Osteoblast (primary cell): ENCODE results near the gene SLC24A4. TPM values are rescaled to one million over a fixed set of nuclear protein-coding genes. Genes with fewer than 3 reads are reported as not detected.

Experiments
- DNase-seq: peaks from one replicate; pipeline ENCODE4 v3.0.0; 2011; ENCODE audit warnings: low spot score, mixed read lengths; ENCODE audit not compliant: insufficient read length; ENCODE audit errors: missing footprints
- H2AFZ ChIP-seq: 2 replicates; pipeline ENCODE4 v1.6.0; 2011; ENCODE audit warnings: mild to moderate bottlenecking, low read length
- H3K27ac ChIP-seq: 2 replicates; pipeline ENCODE4 v1.5.1; 2011; ENCODE audit warnings: mild to moderate bottlenecking, low read depth, low read length, moderate library complexity
- H3K27me3 ChIP-seq: 2 replicates; pipeline ENCODE4 v1.6.0; 2012; ENCODE audit warnings: mild to moderate bottlenecking, control low read depth, inconsistent platforms, low read length, moderate library complexity; ENCODE audit not compliant: insufficient read depth
- H3K36me3 ChIP-seq: 2 replicates; pipeline ENCODE4 v1.5.1; 2011; ENCODE audit warnings: mild to moderate bottlenecking, low read length, control low read depth, moderate library complexity; ENCODE audit not compliant: insufficient read depth
- H3K4me1 ChIP-seq: 2 replicates; pipeline ENCODE4 v1.5.1; 2011; ENCODE audit warnings: mild to moderate bottlenecking, low read length, control low read depth, moderate library complexity; ENCODE audit not compliant: insufficient read depth
- H3K4me2 ChIP-seq: 2 replicates; pipeline ENCODE4 v1.6.0; 2011; ENCODE audit warnings: mild to moderate bottlenecking, low read length; ENCODE audit not compliant: insufficient read depth
- H3K4me3 ChIP-seq: fragments of 200-600 bp; sonication (generic); 3 replicates; pipeline ENCODE4 v1.5.1; 2012; ENCODE audit warnings: mild to moderate bottlenecking, low read length, inconsistent platforms; ENCODE audit not compliant: insufficient read depth
- H3K79me2 ChIP-seq: 2 replicates; pipeline ENCODE4 v1.6.0; 2012; ENCODE audit warnings: mild to moderate bottlenecking, low read length, control low read depth, inconsistent platforms; ENCODE audit not compliant: insufficient read depth
- H3K9me3 ChIP-seq: 2 replicates; pipeline ENCODE4 v1.5.1; 2011; ENCODE audit warnings: low read depth, low read length, control low read depth
- H4K20me1 ChIP-seq: 2 replicates; pipeline ENCODE4 v1.6.0; 2012; ENCODE audit warnings: mild to moderate bottlenecking, low read length, control low read depth; ENCODE audit not compliant: insufficient read depth
- total RNA-seq: library from RNA; depleted of rRNA; stranded (reverse); fragments of >200 nt; gene quantifications from 2 replicates; pipeline ENCODE4 v1.2.3, GENCODE V29; 2012
- TF ChIP-seq, protein P1 (sequence below): IDR thresholded peaks from 2 replicates; pipeline ENCODE4 v1.5.1; 2011; ENCODE audit warnings: mild to moderate bottlenecking, low read depth, low read length, moderate library complexity; ENCODE audit errors: extremely low read depth

SLC24A4 gene
- total RNA-seq, 1 donor: under 0.01 TPM

- no peaks in the 10 kb centered on the region for H4K20me1 ChIP-seq
- DNase-seq: peak; percentile 66
- peaks cover 6% of the 10 kb centered on the region for H3K27me3 ChIP-seq
- no peak overlapping the region for H3K4me3 ChIP-seq
- H3K4me1 ChIP-seq: peaks cover 22% of the 10 kb centered on the region
- no peaks in the 10 kb centered on the region for H3K36me3 ChIP-seq
- H3K79me2 ChIP-seq: no peaks in the 10 kb centered on the region
- no peak overlapping the region for H2AFZ ChIP-seq
- H3K27ac ChIP-seq: peak overlapping the region; percentile 26
- peaks cover 4% of the 10 kb centered on the region for H3K9me3 ChIP-seq
- no peak overlapping the region for H3K4me2 ChIP-seq
- TF ChIP-seq, protein P1, sequence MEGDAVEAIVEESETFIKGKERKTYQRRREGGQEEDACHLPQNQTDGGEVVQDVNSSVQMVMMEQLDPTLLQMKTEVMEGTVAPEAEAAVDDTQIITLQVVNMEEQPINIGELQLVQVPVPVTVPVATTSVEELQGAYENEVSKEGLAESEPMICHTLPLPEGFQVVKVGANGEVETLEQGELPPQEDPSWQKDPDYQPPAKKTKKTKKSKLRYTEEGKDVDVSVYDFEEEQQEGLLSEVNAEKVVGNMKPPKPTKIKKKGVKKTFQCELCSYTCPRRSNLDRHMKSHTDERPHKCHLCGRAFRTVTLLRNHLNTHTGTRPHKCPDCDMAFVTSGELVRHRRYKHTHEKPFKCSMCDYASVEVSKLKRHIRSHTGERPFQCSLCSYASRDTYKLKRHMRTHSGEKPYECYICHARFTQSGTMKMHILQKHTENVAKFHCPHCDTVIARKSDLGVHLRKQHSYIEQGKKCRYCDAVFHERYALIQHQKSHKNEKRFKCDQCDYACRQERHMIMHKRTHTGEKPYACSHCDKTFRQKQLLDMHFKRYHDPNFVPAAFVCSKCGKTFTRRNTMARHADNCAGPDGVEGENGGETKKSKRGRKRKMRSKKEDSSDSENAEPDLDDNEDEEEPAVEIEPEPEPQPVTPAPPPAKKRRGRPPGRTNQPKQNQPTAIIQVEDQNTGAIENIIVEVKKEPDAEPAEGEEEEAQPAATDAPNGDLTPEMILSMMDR: no peak
Measured at GRCh38 chr14:92427096-92427495, 104.1 kb downstream of the SLC24A4 start.

DNA sequence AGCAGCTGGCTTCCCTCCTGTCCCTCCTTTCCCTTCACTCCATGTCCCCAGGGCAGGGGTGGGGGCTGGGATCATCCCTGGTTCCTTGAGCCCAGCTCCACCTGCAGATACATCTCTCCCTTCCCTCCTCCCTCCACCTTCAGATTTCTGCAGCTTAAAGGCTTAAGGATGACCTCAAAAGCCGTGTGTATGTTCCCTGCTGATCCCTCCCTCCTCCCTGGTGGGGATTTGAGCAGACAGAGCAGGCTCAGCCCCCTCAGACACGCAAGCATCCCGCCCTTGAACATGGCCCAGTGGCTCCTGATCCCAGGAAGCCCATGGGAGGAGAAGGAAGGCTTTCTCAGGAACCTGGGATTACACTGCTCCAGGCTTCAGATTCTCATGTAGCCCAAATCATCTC is 107.7 kb downstream of the SLC24A4 start:
- H3K36me3 ChIP-seq: no peaks in the 10 kb centered on the region
- no peaks in the 10 kb centered on the region for H4K20me1 ChIP-seq
- no peak for DNase-seq
- no peaks in the 10 kb centered on the region for H3K79me2 ChIP-seq
- H3K9me3 ChIP-seq: no peaks in the 10 kb centered on the region
- peaks cover 14% of the 10 kb centered on the region for H3K4me1 ChIP-seq
- peaks cover 6% of the 10 kb centered on the region for H3K27me3 ChIP-seq
- no peak overlapping the region for H3K4me2 ChIP-seq
- peak overlapping the region; percentile 12 for H2AFZ ChIP-seq
- H3K27ac ChIP-seq: no peak overlapping the region
- TF ChIP-seq, protein P1: no peak
- no peak overlapping the region for H3K4me3 ChIP-seq

DNA sequence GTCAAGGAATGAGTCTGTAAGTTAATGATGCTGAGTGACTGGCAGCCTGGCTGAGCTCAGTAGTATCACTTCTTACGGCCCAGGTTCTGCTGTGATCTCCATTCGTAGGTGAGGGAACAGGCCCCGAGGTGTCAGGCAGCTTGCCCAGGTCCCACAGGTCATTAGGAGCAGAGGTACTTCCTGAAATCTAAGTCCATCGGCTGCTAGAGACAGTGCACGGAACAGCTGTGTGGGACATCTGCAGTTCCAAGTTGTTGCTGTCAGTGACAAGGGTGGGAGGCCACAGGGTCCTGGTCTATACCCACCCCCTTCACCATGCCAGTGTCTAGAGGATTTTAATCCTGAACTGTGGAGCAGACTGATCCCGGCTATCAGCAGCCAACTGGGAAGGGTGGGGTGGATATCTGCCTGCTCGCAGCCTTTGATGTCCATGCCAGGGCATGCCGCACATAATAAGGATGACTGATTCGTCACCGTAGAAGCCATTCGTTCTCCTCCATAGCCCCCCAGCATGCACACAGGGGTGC is 108.3 kb downstream of the SLC24A4 start:
- Histone ChIP-seq H3K36me3 (no peaks in the 10 kb centered on the region), H3K27ac (no peak overlapping the region), H3K4me1 (peaks cover 10% of the 10 kb centered on the region), H3K4me3 (no peak overlapping the region), H4K20me1 (no peaks in the 10 kb centered on the region), H3K9me3 (no peaks in the 10 kb centered on the region), H2AFZ (no peak overlapping the region), H3K4me2 (no peak overlapping the region), H3K27me3 (peaks cover 6% of the 10 kb centered on the region), H3K79me2 (no peaks in the 10 kb centered on the region)
- no peak for DNase-seq
- TF ChIP-seq, protein P1: no peak

- no peak for DNase-seq
- Histone ChIP-seq H3K4me1 (no peaks in the 10 kb centered on the region), H2AFZ (no peak overlapping the region), H3K9me3 (no peaks in the 10 kb centered on the region), H4K20me1 (no peaks in the 10 kb centered on the region), H3K27ac (no peak overlapping the region), H3K4me2 (no peak overlapping the region), H3K4me3 (no peak overlapping the region), H3K79me2 (no peaks in the 10 kb centered on the region), H3K36me3 (no peaks in the 10 kb centered on the region), H3K27me3 (peaks cover 6% of the 10 kb centered on the region)
- TF ChIP-seq, protein P1: no peak
Measured at GRCh38 chr14:92433407-92433806, 110.4 kb downstream of the SLC24A4 start.
